ENCODE results near the gene ZNF438.
"Not testable (repeated sequence)": the region's sequence is repeated elsewhere in the genome, so short reads cannot be mapped to it uniquely, and the experiment has no call there.

The ZNF438 gene

DNA sequence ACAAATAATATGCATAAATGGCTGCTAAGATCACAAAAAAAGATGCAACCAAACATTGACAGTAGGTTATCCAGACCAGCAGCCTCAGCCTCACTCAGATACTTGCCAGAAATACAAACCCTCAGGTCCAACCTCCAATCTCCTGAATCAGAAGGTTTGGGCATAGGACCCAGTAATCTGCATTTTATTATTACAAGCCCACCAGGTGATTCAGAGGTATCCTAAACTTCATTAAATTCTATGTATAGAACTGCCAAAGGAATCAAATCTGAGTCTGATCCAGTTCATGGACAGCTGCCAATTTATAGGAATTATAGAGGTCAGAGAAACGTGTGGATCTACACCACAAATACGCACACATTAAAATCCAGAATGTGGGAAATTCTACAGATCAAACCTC lies 41.3 kb downstream of the ZNF438 start:
- no peak for DNase-seq (ENCODE audit: low read depth)
- H3K4me3 ChIP-seq (ENCODE audit: low read depth, low read length) = no peak overlapping the region
- TF ChIP-seq, protein P1, sequence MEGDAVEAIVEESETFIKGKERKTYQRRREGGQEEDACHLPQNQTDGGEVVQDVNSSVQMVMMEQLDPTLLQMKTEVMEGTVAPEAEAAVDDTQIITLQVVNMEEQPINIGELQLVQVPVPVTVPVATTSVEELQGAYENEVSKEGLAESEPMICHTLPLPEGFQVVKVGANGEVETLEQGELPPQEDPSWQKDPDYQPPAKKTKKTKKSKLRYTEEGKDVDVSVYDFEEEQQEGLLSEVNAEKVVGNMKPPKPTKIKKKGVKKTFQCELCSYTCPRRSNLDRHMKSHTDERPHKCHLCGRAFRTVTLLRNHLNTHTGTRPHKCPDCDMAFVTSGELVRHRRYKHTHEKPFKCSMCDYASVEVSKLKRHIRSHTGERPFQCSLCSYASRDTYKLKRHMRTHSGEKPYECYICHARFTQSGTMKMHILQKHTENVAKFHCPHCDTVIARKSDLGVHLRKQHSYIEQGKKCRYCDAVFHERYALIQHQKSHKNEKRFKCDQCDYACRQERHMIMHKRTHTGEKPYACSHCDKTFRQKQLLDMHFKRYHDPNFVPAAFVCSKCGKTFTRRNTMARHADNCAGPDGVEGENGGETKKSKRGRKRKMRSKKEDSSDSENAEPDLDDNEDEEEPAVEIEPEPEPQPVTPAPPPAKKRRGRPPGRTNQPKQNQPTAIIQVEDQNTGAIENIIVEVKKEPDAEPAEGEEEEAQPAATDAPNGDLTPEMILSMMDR (conservative IDR thresholded peaks at IDR 0.05; ENCODE audit: low read depth, low read length) = no peak

DNA sequence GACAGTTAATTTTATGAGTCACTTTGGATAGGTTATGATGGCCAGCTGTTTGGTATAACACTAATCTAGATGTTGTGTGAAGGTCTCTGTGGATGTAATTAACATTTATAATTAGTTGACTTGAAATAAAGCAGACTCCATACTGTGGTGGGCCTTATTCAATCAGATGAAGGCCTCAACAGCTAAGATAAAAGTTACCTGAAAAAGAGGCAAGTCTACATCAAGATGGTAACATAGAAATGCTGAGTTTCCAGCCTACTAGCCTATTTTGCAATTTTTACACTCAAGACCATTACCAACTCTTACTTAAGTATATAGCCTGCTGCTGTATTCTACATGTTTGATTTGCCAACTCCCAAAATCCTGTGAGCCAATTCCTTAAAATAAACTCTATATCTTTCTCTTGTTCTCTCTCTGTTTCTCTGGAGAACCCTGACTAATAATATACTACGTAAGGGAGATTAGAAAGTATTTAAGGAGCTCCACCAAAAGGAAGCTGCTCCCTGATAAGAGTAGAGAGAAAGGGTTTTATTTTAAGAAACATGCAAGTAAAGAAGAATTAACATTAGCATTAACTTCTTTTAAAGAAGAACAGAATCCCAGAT lies 42.7 kb downstream of the ZNF438 start:
- DNase-seq (ENCODE audit: low read depth) = peak; percentile 48
- TF ChIP-seq, protein P1 (conservative IDR thresholded peaks at IDR 0.05; ENCODE audit: low read depth, low read length) = no peak
- H3K4me3 ChIP-seq (ENCODE audit: low read depth, low read length) = no peak overlapping the region

DNA sequence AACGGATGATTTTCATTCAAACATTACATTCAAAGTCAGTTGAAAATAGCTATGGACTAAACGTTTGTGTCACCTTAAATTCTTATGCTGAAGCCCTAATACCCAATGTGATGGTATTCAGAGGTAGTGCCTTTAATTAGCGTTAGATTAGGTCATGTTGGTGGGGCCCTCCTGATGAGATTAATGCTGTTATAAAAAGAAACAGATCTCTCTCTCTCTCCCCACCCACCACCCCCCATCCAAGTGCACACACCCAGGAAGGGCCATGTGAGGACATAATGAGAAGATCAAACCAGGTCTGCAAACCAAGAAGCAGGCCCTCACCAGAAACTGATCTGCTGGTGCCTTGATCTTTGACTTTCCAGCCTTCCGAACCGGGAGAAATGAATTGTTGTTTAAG lies 44.2 kb downstream of the ZNF438 start:
- DNase-seq (ENCODE audit: low read depth) = no peak
- TF ChIP-seq, protein P1 (conservative IDR thresholded peaks at IDR 0.05; ENCODE audit: low read depth, low read length) = no peak
- H3K4me3 ChIP-seq (ENCODE audit: low read depth, low read length) = no peak overlapping the region

- DNase-seq (ENCODE audit: low read depth) = peak; percentile 84
- no peak overlapping the region for H3K4me3 ChIP-seq (ENCODE audit: low read depth, low read length)
- TF ChIP-seq, protein P1 (conservative IDR thresholded peaks at IDR 0.05; ENCODE audit: low read depth, low read length) = no peak
Measured at GRCh38 chr10:30986053-30986555, 45.6 kb downstream of the ZNF438 start.

GRCh38 chr10:30985512-30985911 lies 46.2 kb downstream of the ZNF438 start:
- H3K4me3 ChIP-seq (ENCODE audit: low read depth, low read length) = no peak overlapping the region
- peak; percentile 53 for DNase-seq (ENCODE audit: low read depth)
- TF ChIP-seq, protein P1 (conservative IDR thresholded peaks at IDR 0.05; ENCODE audit: low read depth, low read length) = no peak

GRCh38 chr10:30984563-30985328 lies 46.9 kb downstream of the ZNF438 start:
- H3K4me3 ChIP-seq (ENCODE audit: low read depth, low read length) = no peak overlapping the region
- peak; percentile 65 for DNase-seq (ENCODE audit: low read depth)
- TF ChIP-seq, protein P1 (conservative IDR thresholded peaks at IDR 0.05; ENCODE audit: low read depth, low read length) = no peak

DNA sequence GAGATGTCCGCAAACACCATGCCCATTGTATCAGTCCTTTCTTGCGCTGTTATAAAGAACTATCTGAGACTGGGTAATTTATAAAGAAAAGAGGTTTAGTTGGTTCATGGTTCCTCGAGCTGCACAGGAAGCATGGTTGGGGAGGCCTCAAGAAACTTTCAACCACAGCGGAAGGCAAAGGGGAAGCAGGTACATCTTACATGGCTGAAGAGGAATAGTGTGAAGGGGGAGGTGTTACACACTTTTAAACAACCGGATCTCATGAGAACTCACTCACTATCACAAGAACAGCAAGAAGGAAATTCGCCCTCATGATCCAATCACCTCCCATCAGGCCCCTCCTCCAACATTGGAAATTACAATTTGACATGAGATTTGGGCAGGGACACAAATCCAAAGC lies 48.5 kb downstream of the ZNF438 start:
- DNase-seq (ENCODE audit: low read depth); H3K4me3 ChIP-seq (ENCODE audit: low read depth, low read length): not testable (repeated sequence)
